GM12892 (cell line): ENCODE data around the gene HILPDA.

ENCODE experiments used
- POLR2A ChIP-seq: IDR thresholded peaks from 2 replicates; pipeline ENCODE4 v1.6.1; 2011; ENCODE audit warnings: low read depth, low read length, control low read depth
- POLR2AphosphoS5 ChIP-seq: IDR thresholded peaks from 2 replicates; pipeline ENCODE4 v1.6.1; 2011; ENCODE audit warnings: low read depth, low read length, control low read depth
- TAF1 ChIP-seq: IDR thresholded peaks from 2 replicates; pipeline ENCODE4 v1.6.1; 2011; ENCODE audit warnings: low read depth, mild to moderate bottlenecking, control low read depth, low read length, borderline replicate concordance

DNA sequence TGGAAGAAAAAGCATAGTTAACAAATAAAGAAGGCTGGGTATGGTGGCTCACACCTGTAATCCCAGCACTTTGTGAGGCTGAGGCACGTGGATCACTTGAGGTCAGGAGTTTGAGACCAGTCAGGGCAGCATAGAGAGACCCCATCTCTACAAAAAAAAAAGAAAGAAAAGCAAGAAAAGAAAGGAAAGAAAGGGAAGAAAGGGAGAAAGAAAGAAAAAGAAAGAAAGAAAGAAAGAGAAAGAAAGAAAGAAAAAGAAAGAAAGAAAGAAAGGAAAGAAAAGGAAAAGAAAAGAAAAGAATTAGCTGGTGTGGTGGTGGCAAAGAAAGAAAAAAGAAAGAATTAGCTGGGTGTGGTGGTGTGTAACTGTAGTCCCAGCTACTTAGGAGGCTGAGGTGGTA, 3.1 kb upstream of the HILPDA start:
- TF ChIP-seq POLR2AphosphoS5 (no peak), POLR2A (no peak), TAF1 (no peak)
